Right cardiac atrium (tissue), 5 donors: ENCODE measurements around the gene DCLRE1A. TPM values are rescaled to one million over a fixed set of nuclear protein-coding genes. Genes with fewer than 3 reads are reported as not detected.

Source experiments
- ATAC-seq, 2 donors: fragments of 200-7000 bp; cut with Tn5 transposase; one replicate each; pipeline versions ENCODE4 v1.8.0 to v1.9.1; 2020; ENCODE audit warnings: moderate library complexity in 2 of 2, mild to moderate bottlenecking in 1 of 2
- DNase-seq, 3 donors: peaks; one replicate each; pipeline ENCODE4 v3.0.0-alpha.2; 2020
- H3K27ac ChIP-seq: one replicate; pipeline ENCODE4 v1.5.1; 2013; ENCODE audit warnings: mild to moderate bottlenecking, low read length, control low read depth, moderate library complexity
- H3K27me3 ChIP-seq: one replicate; pipeline ENCODE4 v1.6.1; 2013; ENCODE audit not compliant: control insufficient read depth, insufficient read depth
- H3K4me1 ChIP-seq: one replicate; pipeline ENCODE4 v1.6.1; 2013; ENCODE audit warnings: low read length; ENCODE audit not compliant: control insufficient read depth, insufficient read depth
- H3K4me3 ChIP-seq: one replicate; pipeline ENCODE4 v1.5.1; 2013; ENCODE audit warnings: low read length, control low read depth
- H3K9me3 ChIP-seq: one replicate; pipeline ENCODE4 v1.6.1; 2013; ENCODE audit warnings: low read length; ENCODE audit not compliant: control insufficient read depth
- WGBS: extraction: QIAGEN DNeasy Blood & Tissue Kit; methylation state at CpG from one replicate; pipeline ENCODE4 v1.1.7; 2013; 5-methylcytosine and 5-hydroxymethylcytosine counted together
- intact Hi-C, 4 donors: fragments of 100-400 bp; cut with DNase I; formaldehyde crosslinking; loops; one replicate each; pipeline versions ENCODE4 v1.11.0 to v1.14.0; 2022 to 2023
- polyA plus RNA-seq: library from polyadenylated mRNA; stranded (reverse); fragments of 200-250 nt; gene quantifications from one replicate; pipeline ENCODE4 v1.2.3, GENCODE V29; 2013
- total RNA-seq, 4 donors: library from RNA; stranded (reverse); fragmentation: NEBNext Ultra II Directional; extraction: Animal tissue kit (Norgen Biotek cat#: 25700); gene quantifications; one replicate each; pipeline ENCODE4 v1.2.1, GENCODE V29; 2021
- donor health status: healthy with polysubstance abuse.
- donor health status: DM: no; HTN: yes; CAD: no.
- donor health status: DM: no; HTN: no; CAD: no.
- donor health status: DM: no; HTN: yes; CAD: no; lungs with severe emphysema.
- donor health status: DM: yes; HTN: yes; CAD: no.

The DCLRE1A gene
- total and polyA plus RNA-seq, 5 donors: 4.5 to 7.3 (median 6.6) TPM

DNA sequence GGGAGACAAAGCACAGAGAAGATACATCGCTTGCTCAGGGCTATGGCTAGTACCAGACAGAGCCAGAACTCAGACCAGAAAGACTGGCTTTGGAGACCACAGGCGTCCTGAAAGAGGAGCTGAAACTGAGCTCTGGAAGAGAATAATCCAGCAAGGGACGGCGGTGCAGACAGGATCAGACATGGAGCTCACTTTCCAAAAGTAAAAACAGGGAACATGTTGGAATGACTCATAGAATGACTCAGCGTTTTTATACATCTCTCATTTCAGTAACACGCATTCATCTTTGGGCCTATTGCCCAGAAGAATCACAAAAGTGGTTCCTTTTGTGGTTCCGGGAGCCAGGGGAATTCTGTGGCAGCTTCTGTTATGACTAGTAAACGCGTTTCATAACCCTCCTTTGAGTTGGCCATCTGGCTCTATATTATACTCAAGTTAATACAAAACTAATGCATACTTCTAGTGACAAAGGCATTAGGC, 65.2 kb downstream of the DCLRE1A start:
- H3K9me3 ChIP-seq: no peaks in the 10 kb centered on the region
- intact Hi-C loops: no loop called here
- DNase-seq: peak in 2 of 3 donors; percentile 43 to 48
- ATAC-seq: peak; percentile 53 to 72
- WGBS: 44% methylated on average over 9 of the region's 9 CpGs
- H3K27ac ChIP-seq: no peak overlapping the region
- H3K27me3 ChIP-seq: no peaks in the 10 kb centered on the region
- no peak overlapping the region for H3K4me3 ChIP-seq
- H3K4me1 ChIP-seq: no peaks in the 10 kb centered on the region

Other genes with a start within 250 kb of the DCLRE1A start
- 100 to 1,000 TPM; 232 to 479 (median 284) TPM for gene NRAP, start 190.0 kb downstream of the DCLRE1A start, total RNA-seq
- gene NRAP, start 190.0 kb downstream of the DCLRE1A start, polyA plus RNA-seq: 117 TPM
- gene CASP7, start 174.2 kb downstream of the DCLRE1A start, total RNA-seq: 10 to 100 TPM; 10.4 to 17.2 (median 13.9) TPM
- 9.4 TPM for gene CASP7, start 174.2 kb downstream of the DCLRE1A start, polyA plus RNA-seq
- not detected for gene PLEKHS1, start 102.4 kb downstream of the DCLRE1A start, total RNA-seq
- gene PLEKHS1, start 102.4 kb downstream of the DCLRE1A start, polyA plus RNA-seq: not detected
- gene NHLRC2, start 579 bp upstream of the DCLRE1A start, total RNA-seq: 10 to 100 TPM; 62.3 to 79.8 (median 69.9) TPM
- gene NHLRC2, start 579 bp upstream of the DCLRE1A start, polyA plus RNA-seq: 14.9 TPM
- gene ADRB1, start 189.8 kb upstream of the DCLRE1A start, total RNA-seq: 10 to 100 TPM; 39.5 to 60.8 (median 47.1) TPM
- 33.4 TPM for gene ADRB1, start 189.8 kb upstream of the DCLRE1A start, polyA plus RNA-seq